Measurements from ENCODE around the gene ERCC1. TPM values are rescaled to one million over a fixed set of nuclear protein-coding genes. Genes with fewer than 3 reads are reported as not detected.

Gene ERCC1
- total RNA-seq, 2 donors from 2014 or later: 110 to 126 TPM

DNA sequence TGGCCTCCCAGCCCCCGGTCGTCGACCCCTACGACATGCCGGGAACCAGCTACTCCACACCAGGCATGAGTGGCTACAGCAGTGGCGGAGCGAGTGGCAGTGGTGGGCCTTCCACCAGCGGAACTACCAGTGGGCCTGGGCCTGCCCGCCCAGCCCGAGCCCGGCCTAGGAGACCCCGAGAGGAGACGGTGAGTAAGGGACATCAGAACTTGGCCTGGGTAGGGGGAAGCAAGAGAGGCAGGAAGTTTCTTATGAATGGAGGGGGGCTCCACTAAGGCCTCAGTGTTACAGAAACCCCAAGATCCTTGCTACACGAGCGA lies 47.0 kb upstream of the ERCC1 start:
- Histone ChIP-seq H3K36me3 (no peaks in the 10 kb centered on the region), H3K4me1 (peaks cover 0 to 35% of the 10 kb centered on the region in 2 donors), H3K9me3 (no peaks in the 10 kb centered on the region), H3K27ac (no peak overlapping the region), H3K4me3 (no peak overlapping the region), H3K27me3 (no peaks in the 10 kb centered on the region)
- DNase-seq (ENCODE audit: low spot score): no peak
- TF ChIP-seq, protein P1, sequence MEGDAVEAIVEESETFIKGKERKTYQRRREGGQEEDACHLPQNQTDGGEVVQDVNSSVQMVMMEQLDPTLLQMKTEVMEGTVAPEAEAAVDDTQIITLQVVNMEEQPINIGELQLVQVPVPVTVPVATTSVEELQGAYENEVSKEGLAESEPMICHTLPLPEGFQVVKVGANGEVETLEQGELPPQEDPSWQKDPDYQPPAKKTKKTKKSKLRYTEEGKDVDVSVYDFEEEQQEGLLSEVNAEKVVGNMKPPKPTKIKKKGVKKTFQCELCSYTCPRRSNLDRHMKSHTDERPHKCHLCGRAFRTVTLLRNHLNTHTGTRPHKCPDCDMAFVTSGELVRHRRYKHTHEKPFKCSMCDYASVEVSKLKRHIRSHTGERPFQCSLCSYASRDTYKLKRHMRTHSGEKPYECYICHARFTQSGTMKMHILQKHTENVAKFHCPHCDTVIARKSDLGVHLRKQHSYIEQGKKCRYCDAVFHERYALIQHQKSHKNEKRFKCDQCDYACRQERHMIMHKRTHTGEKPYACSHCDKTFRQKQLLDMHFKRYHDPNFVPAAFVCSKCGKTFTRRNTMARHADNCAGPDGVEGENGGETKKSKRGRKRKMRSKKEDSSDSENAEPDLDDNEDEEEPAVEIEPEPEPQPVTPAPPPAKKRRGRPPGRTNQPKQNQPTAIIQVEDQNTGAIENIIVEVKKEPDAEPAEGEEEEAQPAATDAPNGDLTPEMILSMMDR (IDR thresholded peaks at IDR 0.05): no peak

DNA sequence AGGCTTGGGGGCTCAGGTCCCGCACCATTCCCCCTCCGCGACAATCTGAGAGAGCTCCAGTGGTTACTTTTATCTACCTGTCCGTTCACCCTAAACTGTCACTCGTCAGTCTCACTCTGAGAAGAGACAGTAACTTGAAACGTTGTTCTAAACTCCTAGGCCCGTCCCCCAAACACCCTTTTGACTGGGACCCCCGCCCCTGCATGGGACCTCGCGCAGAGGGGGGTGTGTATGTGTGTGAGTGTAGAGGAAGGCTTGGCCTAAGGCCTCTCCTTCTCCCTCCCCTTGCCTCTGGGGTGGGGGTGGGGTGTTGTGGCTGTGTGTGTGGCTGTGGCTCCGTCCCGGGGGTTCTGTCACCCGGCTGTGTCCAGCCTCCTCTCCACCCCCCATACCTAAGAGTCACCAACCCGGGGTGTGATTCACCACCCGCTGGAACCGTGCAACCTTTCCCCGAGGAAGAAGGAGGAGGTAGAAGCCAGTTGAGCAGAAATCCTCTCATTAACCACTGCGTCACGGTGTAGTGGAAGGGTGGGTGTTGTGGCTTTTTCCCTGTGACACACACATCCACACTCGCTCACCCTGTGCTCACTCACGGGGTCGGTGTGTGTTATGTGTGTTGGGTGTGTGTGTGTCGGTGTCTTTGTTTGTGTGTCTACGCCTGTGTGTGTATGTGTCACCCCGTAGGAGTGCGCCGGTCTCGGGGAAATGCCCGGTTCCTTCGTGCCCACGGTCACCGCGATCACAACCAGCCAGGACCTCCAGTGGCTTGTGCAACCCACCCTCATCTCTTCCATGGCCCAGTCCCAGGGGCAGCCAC lies 46.4 kb upstream of the ERCC1 start:
- H3K9me3 ChIP-seq: no peaks in the 10 kb centered on the region
- H3K4me3 ChIP-seq: peak overlapping the region; percentile 51 to 77
- H3K27ac ChIP-seq: peak overlapping the region; percentile 95 to 98
- DNase-seq (ENCODE audit: low spot score): no peak
- H3K27me3 ChIP-seq: no peaks in the 10 kb centered on the region
- peaks cover 0 to 35% of the 10 kb centered on the region in 2 donors for H3K4me1 ChIP-seq
- no peaks in the 10 kb centered on the region for H3K36me3 ChIP-seq
- TF ChIP-seq, protein P1 (IDR thresholded peaks at IDR 0.05): no peak

DNA sequence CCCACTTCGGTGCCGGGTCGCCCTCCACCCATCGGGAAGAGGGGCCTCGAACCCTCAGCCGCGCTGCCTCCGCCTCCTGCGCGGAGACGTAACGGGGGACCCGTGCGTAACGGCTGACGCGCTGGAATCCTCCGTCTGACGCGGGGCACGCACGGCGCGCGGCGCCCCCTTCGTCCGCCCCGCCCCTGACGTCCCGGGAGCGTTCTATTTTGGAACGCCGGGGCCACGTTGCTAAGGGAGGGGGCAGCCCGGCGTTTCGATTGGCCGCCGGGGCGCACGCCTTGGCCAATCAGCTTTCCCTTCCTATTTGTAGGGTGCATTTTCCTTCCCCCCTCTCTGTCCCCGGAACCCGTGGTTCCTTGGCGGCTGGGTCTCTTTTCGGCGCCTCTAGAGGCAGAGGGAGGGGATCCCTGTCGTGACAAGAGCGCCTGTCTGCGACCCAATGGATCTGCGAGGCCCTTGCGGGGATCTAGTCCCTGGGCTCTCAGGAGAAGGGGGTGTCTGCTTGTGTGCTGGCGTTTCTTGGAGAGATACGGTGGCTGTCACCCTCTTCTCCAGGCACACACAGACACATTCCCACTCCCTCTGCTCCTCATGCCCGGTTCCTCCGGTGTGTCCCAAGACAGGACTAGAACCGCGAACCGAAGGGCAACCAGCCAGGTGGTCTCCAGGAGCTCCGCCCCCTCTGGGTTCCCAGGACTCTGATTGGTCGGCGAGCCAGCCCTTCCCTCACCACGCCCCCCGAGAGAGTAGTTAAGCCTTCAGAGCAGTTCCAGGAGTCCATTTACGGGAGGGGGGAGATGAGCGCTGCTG lies 45.6 kb upstream of the ERCC1 start:
- H3K4me3 ChIP-seq: peak overlapping the region; percentile 51 to 77
- TF ChIP-seq, protein P1 (IDR thresholded peaks at IDR 0.05): no peak
- H3K36me3 ChIP-seq: no peaks in the 10 kb centered on the region
- DNase-seq (ENCODE audit: low spot score): peak; percentile 97
- H3K27me3 ChIP-seq: no peaks in the 10 kb centered on the region
- no peaks in the 10 kb centered on the region for H3K9me3 ChIP-seq
- H3K27ac ChIP-seq: peak overlapping the region; percentile 95 to 98
- H3K4me1 ChIP-seq: peaks cover 0 to 35% of the 10 kb centered on the region in 2 donors

DNA sequence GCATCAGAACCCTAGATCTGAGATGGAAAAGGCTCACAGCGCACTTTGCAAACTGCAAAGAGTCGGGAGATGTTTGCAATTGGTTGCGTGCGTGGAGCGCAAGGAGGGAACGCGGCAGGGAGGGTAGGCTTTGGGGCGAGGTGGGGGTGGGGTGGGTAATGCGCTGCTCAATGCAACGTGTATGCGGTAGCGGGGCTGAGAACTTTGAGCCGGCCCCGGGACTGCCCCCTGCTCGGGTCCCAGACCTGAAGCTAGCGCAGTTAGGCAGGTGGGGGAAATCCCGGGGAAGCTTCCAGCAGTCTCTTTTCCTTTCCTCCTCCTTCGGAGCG lies 45.0 kb upstream of the ERCC1 start:
- no peak for DNase-seq (ENCODE audit: low spot score)
- peak overlapping the region; percentile 95 to 98 for H3K27ac ChIP-seq
- H3K9me3 ChIP-seq: no peaks in the 10 kb centered on the region
- peaks cover 0 to 35% of the 10 kb centered on the region in 2 donors for H3K4me1 ChIP-seq
- H3K27me3 ChIP-seq: no peaks in the 10 kb centered on the region
- TF ChIP-seq, protein P1 (IDR thresholded peaks at IDR 0.05): no peak
- no peaks in the 10 kb centered on the region for H3K36me3 ChIP-seq
- peak overlapping the region; percentile 51 to 77 for H3K4me3 ChIP-seq

DNA sequence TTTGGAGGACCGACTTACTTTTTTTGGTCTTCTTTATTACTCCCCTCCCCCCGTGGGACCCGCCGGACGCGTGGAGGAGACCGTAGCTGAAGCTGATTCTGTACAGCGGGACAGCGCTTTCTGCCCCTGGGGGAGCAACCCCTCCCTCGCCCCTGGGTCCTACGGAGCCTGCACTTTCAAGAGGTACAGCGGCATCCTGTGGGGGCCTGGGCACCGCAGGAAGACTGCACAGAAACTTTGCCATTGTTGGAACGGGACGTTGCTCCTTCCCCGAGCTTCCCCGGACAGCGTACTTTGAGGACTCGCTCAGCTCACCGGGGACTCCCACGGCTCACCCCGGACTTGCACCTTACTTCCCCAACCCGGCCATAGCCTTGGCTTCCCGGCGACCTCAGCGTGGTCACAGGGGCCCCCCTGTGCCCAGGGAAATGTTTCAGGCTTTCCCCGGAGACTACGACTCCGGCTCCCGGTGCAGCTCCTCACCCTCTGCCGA lies 44.5 kb upstream of the ERCC1 start:
- Histone ChIP-seq H3K9me3 (no peaks in the 10 kb centered on the region), H3K4me3 (peak overlapping the region; percentile 51 to 77), H3K4me1 (peaks cover 0 to 35% of the 10 kb centered on the region in 2 donors), H3K27ac (peak overlapping the region; percentile 95 to 98), H3K36me3 (no peaks in the 10 kb centered on the region), H3K27me3 (no peaks in the 10 kb centered on the region)
- DNase-seq (ENCODE audit: low spot score): no peak
- TF ChIP-seq, protein P1 (IDR thresholded peaks at IDR 0.05): no peak
